BJ (cell line): ENCODE measurements around the gene SWSAP1. TPM values are rescaled to one million over a fixed set of nuclear protein-coding genes. Genes with fewer than 3 reads are reported as not detected.
A peak's percentile ranks its signal among the peaks of the same experiment; 100 is the strongest.

Source experiments
- CTCF ChIA-PET: fragments of 350-600 bp; formaldehyde crosslinking; extraction: SDS; loops from one replicate; lab custom pipeline; 2021; ENCODE audit warnings: antibody characterized with exemption, inconsistent platforms; lab: Yijun Ruan, JAX
- POLR2A ChIA-PET: fragments of 300-600 bp; sonication (Branson Sonifier 250); formaldehyde crosslinking; extraction: SDS; loops from one replicate; lab custom pipeline; 2021; ENCODE audit warnings: antibody characterized with exemption; lab: Charles Lee
- DNase-seq: peaks from one replicate; pipeline ENCODE4 v3.0.0-alpha.2; 2011; ENCODE audit warnings: low read depth
- H3K27me3 ChIP-seq: 2 replicates; pipeline ENCODE4 v1.6.0; 2011; ENCODE audit warnings: low read length; ENCODE audit not compliant: control insufficient read depth, insufficient read depth
- H3K36me3 ChIP-seq: 2 replicates; pipeline ENCODE4 v1.5.1; 2011; ENCODE audit warnings: low read length; ENCODE audit not compliant: control insufficient read depth, insufficient read depth
- H3K4me3 ChIP-seq: 2 replicates; pipeline ENCODE4 v1.5.1; 2011; ENCODE audit warnings: low read depth, mild to moderate bottlenecking, control low read depth, low read length
- CTCF ChIP-seq: IDR thresholded peaks from 2 replicates; pipeline ENCODE4 v1.5.1; 2011; ENCODE audit warnings: low read depth, mild to moderate bottlenecking, control low read depth, inconsistent platforms, low read length, moderate library complexity; ENCODE audit not compliant: insufficient read depth
- polyA plus RNA-seq: library from polyadenylated mRNA; depleted of rRNA; stranded (reverse); fragments of >200 nt; gene quantifications from 2 replicates; pipeline ENCODE4 v1.2.3, GENCODE V29; 2011

The SWSAP1 gene
- polyA plus RNA-seq, 1 experiment: 1.0 TPM

- peaks cover 5% of the 10 kb centered on the region; the same call in 1 of the 2 replicates for H3K36me3 ChIP-seq
- peak; percentile 47 for DNase-seq
- no peaks in the 10 kb centered on the region for H3K27me3 ChIP-seq
- POLR2A ChIA-PET: no interaction called here
- CTCF ChIA-PET: no interaction called here
- TF ChIP-seq CTCF: no peak
- peak within 1 kb of the TSS; percentile 62 for H3K4me3 ChIP-seq
Measured at GRCh38 chr19:11355160-11356073, 19.0 kb upstream of the SWSAP1 start, which contains the start of gene PLPPR2. Gene PLPPR2, plus strand, starts transcription at chr19:11355432. Its CDS starts 2,242 bp downstream, at chr19:11357674.

GRCh38 chr19:11356074-11356397, 18.4 kb upstream of the SWSAP1 start:
- Histone ChIP-seq H3K36me3 (peaks cover 5% of the 10 kb centered on the region; the same call in 1 of the 2 replicates), H3K27me3 (no peaks in the 10 kb centered on the region), H3K4me3 (peak overlapping the region; percentile 62)
- CTCF ChIA-PET: no interaction called here
- TF ChIP-seq CTCF: no peak
- no peak for DNase-seq
- POLR2A ChIA-PET: no interaction called here

- CTCF ChIA-PET: no interaction called here
- TF ChIP-seq CTCF: no peak
- POLR2A ChIA-PET: no interaction called here
- Histone ChIP-seq H3K27me3 (no peaks in the 10 kb centered on the region), H3K36me3 (peaks cover 11% of the 10 kb centered on the region), H3K4me3 (no peak overlapping the region)
- no peak for DNase-seq
Measured at GRCh38 chr19:11356676-11357550, 17.6 kb upstream of the SWSAP1 start.

GRCh38 chr19:11359421-11359820, 15.0 kb upstream of the SWSAP1 start:
- H3K36me3 ChIP-seq: peaks cover 24% of the 10 kb centered on the region
- H3K27me3 ChIP-seq: no peaks in the 10 kb centered on the region
- no peak for TF ChIP-seq CTCF
- no peak overlapping the region for H3K4me3 ChIP-seq
- ChIA-PET CTCF (no interaction called here), POLR2A (no interaction called here)
- DNase-seq: no peak
